Fibroblast of the conjunctiva (primary cell): ENCODE data around the gene MTG2.

Experiments
- DNase-seq: peaks from one replicate; pipeline ENCODE4 v3.0.0-alpha.2; 2010; ENCODE audit warnings: low read depth

MTG2 gene

GRCh38 chr20:62162765-62163484, 19.9 kb upstream of the MTG2 start:
- no peak for DNase-seq

GRCh38 chr20:62163485-62163865, 19.4 kb upstream of the MTG2 start:
- no peak for DNase-seq

GRCh38 chr20:62163986-62164762, 18.7 kb upstream of the MTG2 start:
- no peak for DNase-seq

- DNase-seq: no peak
These were observed 17.7 kb upstream of the MTG2 start for GRCh38 chr20:62164879-62165761.

- DNase-seq: no peak
These were observed 16.9 kb upstream of the MTG2 start for GRCh38 chr20:62165762-62166399.

GRCh38 chr20:62167474-62167873, 15.4 kb upstream of the MTG2 start:
- DNase-seq: no peak

GRCh38 chr20:62168061-62168460, 14.8 kb upstream of the MTG2 start:
- DNase-seq: no peak

- DNase-seq: no peak
These were observed 13.9 kb upstream of the MTG2 start for GRCh38 chr20:62168890-62169435.

GRCh38 chr20:62170536-62170935, 12.3 kb upstream of the MTG2 start:
- no peak for DNase-seq

GRCh38 chr20:62171245-62171644, 11.6 kb upstream of the MTG2 start:
- no peak for DNase-seq

GRCh38 chr20:62172666-62173065, 10.2 kb upstream of the MTG2 start:
- DNase-seq: no peak

GRCh38 chr20:62174021-62174804, 8.6 kb upstream of the MTG2 start:
- no peak for DNase-seq

GRCh38 chr20:62174870-62175624, 7.8 kb upstream of the MTG2 start:
- no peak for DNase-seq

GRCh38 chr20:62175711-62176110, 7.1 kb upstream of the MTG2 start:
- no peak for DNase-seq

GRCh38 chr20:62176866-62177265, 6.0 kb upstream of the MTG2 start:
- no peak for DNase-seq

- DNase-seq: no peak
These were observed 5.5 kb upstream of the MTG2 start for GRCh38 chr20:62177307-62177706.

- no peak for DNase-seq
These were observed 4.3 kb upstream of the MTG2 start for GRCh38 chr20:62178316-62179161.

GRCh38 chr20:62179162-62179504, 3.7 kb upstream of the MTG2 start:
- DNase-seq: no peak

- no peak for DNase-seq
These were observed 1.0 kb upstream of the MTG2 start for GRCh38 chr20:62181808-62182207.
